PFSK-1 (cell line): ENCODE data around the gene ABCC6.

Experiments used
- POLR2AphosphoS5 ChIP-seq: IDR thresholded peaks from 2 replicates; pipeline ENCODE4 v1.6.1; 2012; ENCODE audit warnings: low read depth, mild to moderate bottlenecking, control low read depth, low read length, moderate library complexity
- SIN3A ChIP-seq: IDR thresholded peaks from 2 replicates; pipeline ENCODE4 v1.6.1; 2012; ENCODE audit warnings: mild to moderate bottlenecking, low read length, moderate library complexity, borderline replicate concordance; ENCODE audit not compliant: insufficient read depth
- TAF1 ChIP-seq: IDR thresholded peaks from 2 replicates; pipeline ENCODE4 v1.6.1; 2012; ENCODE audit warnings: low read length, control low read depth, borderline replicate concordance; ENCODE audit not compliant: insufficient read depth
- TF ChIP-seq, protein P1 (sequence below), 2 experiments: IDR thresholded peaks; 2 replicates each; pipeline versions ENCODE4 v1.6.1 to v1.8.0; 2011 to 2012; ENCODE audit warnings: low read depth in 2 of 2, low read length in 2 of 2, control low read depth in 1 of 2, inconsistent platforms in 1 of 2, mild to moderate bottlenecking in 1 of 2, moderate library complexity in 1 of 2; ENCODE audit not compliant: insufficient read depth in 1 of 2

DNA sequence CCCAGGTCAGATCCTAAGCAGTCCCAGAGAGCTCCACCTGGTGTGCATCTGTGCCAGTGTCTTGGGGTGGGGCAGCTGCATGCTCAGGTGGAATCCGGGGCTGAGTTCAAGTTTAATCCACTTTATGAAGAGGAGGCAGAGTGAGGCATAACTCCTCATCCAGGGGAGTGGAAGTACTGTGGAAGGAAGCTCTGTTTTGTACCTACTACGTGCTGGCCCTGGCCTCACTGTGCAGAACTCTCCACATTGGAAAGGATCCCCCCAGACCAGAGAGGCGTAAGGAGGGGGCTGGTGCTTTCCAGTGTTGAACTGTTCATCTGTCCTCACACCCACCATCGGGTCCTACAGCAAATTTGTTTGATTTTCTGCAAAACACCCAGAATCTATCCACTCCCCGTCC, 78.0 kb downstream of the ABCC6 start:
- no peak for TF ChIP-seq POLR2AphosphoS5
- TF ChIP-seq, protein P1, sequence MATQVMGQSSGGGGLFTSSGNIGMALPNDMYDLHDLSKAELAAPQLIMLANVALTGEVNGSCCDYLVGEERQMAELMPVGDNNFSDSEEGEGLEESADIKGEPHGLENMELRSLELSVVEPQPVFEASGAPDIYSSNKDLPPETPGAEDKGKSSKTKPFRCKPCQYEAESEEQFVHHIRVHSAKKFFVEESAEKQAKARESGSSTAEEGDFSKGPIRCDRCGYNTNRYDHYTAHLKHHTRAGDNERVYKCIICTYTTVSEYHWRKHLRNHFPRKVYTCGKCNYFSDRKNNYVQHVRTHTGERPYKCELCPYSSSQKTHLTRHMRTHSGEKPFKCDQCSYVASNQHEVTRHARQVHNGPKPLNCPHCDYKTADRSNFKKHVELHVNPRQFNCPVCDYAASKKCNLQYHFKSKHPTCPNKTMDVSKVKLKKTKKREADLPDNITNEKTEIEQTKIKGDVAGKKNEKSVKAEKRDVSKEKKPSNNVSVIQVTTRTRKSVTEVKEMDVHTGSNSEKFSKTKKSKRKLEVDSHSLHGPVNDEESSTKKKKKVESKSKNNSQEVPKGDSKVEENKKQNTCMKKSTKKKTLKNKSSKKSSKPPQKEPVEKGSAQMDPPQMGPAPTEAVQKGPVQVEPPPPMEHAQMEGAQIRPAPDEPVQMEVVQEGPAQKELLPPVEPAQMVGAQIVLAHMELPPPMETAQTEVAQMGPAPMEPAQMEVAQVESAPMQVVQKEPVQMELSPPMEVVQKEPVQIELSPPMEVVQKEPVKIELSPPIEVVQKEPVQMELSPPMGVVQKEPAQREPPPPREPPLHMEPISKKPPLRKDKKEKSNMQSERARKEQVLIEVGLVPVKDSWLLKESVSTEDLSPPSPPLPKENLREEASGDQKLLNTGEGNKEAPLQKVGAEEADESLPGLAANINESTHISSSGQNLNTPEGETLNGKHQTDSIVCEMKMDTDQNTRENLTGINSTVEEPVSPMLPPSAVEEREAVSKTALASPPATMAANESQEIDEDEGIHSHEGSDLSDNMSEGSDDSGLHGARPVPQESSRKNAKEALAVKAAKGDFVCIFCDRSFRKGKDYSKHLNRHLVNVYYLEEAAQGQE (IDR thresholded peaks at IDR 0.05; ENCODE audit: insufficient read depth in 1 of 2, low read depth in 2 of 2, low read length in 2 of 2): no peak
- TF ChIP-seq TAF1: no peak
- TF ChIP-seq SIN3A: no peak
